Gastroesophageal sphincter (tissue), 4 donors: ENCODE measurements around the gene KIAA1191. TPM values are rescaled to one million over a fixed set of nuclear protein-coding genes. Genes with fewer than 3 reads are reported as not detected.

Experiments used
- ATAC-seq: fragments of 150-250 bp; one replicate; pipeline ENCODE4 v1.9.1; 2016; ENCODE audit warnings: mild to moderate bottlenecking, moderate library complexity
- H3K27ac ChIP-seq, 4 donors: fragments of 200-600 bp; sonication (generic) in 3 of 4; 1 replicate in 3 of 4; 2 replicates in 1 of 4; pipeline ENCODE4 v1.5.1; 2016 to 2019
- H3K27me3 ChIP-seq: fragments of 200-600 bp; sonication (generic); one replicate; pipeline ENCODE4 v1.5.1; 2019
- H3K36me3 ChIP-seq, 2 donors: fragments of 200-600 bp; sonication (generic); one replicate each; pipeline ENCODE4 v1.5.1; 2019; ENCODE audit warnings: control low read depth in 1 of 2
- H3K4me1 ChIP-seq, 3 donors: fragments of 200-600 bp; sonication (generic); 1 replicate in 2 of 3; 2 replicates in 1 of 3; pipeline ENCODE4 v1.5.1; 2016 to 2019; ENCODE audit warnings: control low read depth in 2 of 3
- H3K4me3 ChIP-seq, 2 donors: fragments of 200-600 bp; sonication (generic); one replicate each; pipeline ENCODE4 v1.5.1; 2019; ENCODE audit warnings: mild to moderate bottlenecking in 1 of 2, moderate library complexity in 1 of 2
- H3K9me3 ChIP-seq, 3 donors: fragments of 200-600 bp; sonication (generic); one replicate each; pipeline ENCODE4 v1.5.1; 2017 to 2019; ENCODE audit warnings: control low read depth in 2 of 3
- EP300 ChIP-seq: sonication (generic); formaldehyde crosslinking; IDR thresholded peaks from one replicate; pipeline ENCODE4 v1.6.1; 2017; ENCODE audit warnings: antibody characterized with exemption, mild to moderate bottlenecking
- POLR2A ChIP-seq, 2 donors: fragments of 450-650 bp; IDR thresholded peaks; one replicate each; pipeline ENCODE4 v1.6.1; 2017; ENCODE audit warnings: antibody characterized with exemption in 2 of 2, mild to moderate bottlenecking in 2 of 2, moderate library complexity in 1 of 2
- POLR2AphosphoS5 ChIP-seq: sonication (generic); formaldehyde crosslinking; IDR thresholded peaks from one replicate; pipeline ENCODE4 v1.6.1; 2017; ENCODE audit warnings: antibody characterized with exemption
- WGBS, 2 donors: methylation state at CpG; one replicate each; pipeline ENCODE4 v1.1.5; 2018; ENCODE audit warnings: low coverage in 1 of 2; 5-methylcytosine and 5-hydroxymethylcytosine counted together
- total RNA-seq, 4 donors: library from RNA; depleted of rRNA; stranded (reverse); fragments of >200 nt; gene quantifications; one replicate each; pipeline ENCODE4 v1.1.0, GENCODE V29; 2016
- TF ChIP-seq, protein P1 (sequence below), 4 experiments: fragments of 200-600 bp in 2 of 4; fragments of 450-650 bp in 2 of 4; sonication (generic) in 1 of 4; IDR thresholded peaks; one replicate each; pipeline ENCODE4 v1.5.1; 2017 to 2019; ENCODE audit warnings: antibody characterized with exemption in 4 of 4, mild to moderate bottlenecking in 2 of 4, moderate library complexity in 2 of 4

Gene KIAA1191
- total RNA-seq, 4 donors from 2014 or later, result 130 to 157 (median 140) TPM

DNA sequence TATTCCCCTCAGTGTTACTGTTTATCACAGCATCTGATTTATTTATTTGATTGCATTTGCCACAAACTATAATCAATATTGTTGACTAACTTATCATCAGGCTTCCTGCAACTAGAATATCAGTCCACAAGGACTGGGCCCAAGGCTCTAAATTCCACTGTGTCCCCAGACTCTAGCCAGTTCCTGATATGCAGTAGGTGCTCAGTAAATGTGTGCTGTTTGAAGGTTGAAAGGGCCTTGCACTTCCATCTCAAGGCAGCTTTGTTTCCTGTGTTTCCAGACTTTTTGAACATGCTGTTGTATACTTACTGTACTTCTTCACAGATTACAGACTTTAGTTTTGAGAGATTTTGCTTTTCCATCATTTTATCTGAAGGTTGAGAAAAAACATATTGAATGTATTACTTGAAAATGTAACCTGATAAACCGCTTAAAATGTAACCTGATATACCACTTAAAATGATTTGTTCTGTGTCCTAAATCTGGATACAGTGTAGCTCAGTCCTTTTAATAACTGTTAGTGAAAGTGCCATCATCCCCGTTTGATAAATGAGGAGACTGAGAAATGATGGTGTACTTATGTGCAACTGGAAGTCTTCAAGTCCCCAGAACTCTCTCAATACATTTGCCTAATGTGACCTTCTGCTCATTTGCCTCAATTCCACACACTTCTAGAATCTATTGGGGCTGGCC is 18.7 kb downstream of the KIAA1191 start:
- H3K36me3 ChIP-seq, result peaks cover 2 to 52% of the 10 kb centered on the region in 2 donors
- peak overlapping the region in 1 of 4 donors; percentile 54 for H3K27ac ChIP-seq
- no peak for ATAC-seq
- no peaks in the 10 kb centered on the region for H3K9me3 ChIP-seq
- H3K27me3 ChIP-seq, result no peaks in the 10 kb centered on the region
- WGBS, 2 donors, result 26 to 38% methylated on average over 2 of the region's 2 CpGs
- TF ChIP-seq POLR2A (IDR thresholded peaks at IDR 0.05), result no peak
- TF ChIP-seq POLR2AphosphoS5, result no peak
- TF ChIP-seq, protein P1, sequence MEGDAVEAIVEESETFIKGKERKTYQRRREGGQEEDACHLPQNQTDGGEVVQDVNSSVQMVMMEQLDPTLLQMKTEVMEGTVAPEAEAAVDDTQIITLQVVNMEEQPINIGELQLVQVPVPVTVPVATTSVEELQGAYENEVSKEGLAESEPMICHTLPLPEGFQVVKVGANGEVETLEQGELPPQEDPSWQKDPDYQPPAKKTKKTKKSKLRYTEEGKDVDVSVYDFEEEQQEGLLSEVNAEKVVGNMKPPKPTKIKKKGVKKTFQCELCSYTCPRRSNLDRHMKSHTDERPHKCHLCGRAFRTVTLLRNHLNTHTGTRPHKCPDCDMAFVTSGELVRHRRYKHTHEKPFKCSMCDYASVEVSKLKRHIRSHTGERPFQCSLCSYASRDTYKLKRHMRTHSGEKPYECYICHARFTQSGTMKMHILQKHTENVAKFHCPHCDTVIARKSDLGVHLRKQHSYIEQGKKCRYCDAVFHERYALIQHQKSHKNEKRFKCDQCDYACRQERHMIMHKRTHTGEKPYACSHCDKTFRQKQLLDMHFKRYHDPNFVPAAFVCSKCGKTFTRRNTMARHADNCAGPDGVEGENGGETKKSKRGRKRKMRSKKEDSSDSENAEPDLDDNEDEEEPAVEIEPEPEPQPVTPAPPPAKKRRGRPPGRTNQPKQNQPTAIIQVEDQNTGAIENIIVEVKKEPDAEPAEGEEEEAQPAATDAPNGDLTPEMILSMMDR (IDR thresholded peaks at IDR 0.05), result no peak
- TF ChIP-seq EP300, result no peak
- H3K4me1 ChIP-seq, result peaks cover 0 to 19% (median 0%) of the 10 kb centered on the region in 3 donors
- no peak overlapping the region for H3K4me3 ChIP-seq

DNA sequence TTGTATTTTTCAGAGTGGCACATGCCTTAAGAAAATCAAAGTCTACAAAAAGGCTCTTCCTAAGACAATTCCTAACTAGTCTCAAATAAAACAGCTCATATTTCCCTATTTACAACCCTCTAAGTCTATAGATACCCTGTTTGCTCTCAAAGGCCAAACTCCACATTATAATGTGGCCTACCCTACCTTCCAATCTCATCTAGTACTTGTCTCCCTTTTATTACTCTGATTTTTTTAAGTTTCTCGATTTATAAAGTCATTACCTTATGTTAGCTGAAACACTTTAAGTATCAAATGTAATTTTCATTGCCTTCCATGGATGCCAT is 19.4 kb downstream of the KIAA1191 start:
- Histone ChIP-seq H3K27ac (peak overlapping the region in 1 of 4 donors; percentile 54), H3K36me3 (peaks cover 2 to 52% of the 10 kb centered on the region in 2 donors), H3K27me3 (no peaks in the 10 kb centered on the region), H3K9me3 (no peaks in the 10 kb centered on the region), H3K4me1 (peaks cover 0 to 19% (median 0%) of the 10 kb centered on the region in 3 donors), H3K4me3 (no peak overlapping the region)
- 80 to 100% methylated on average over 1 of the region's 1 CpG for WGBS, 2 donors
- no peak for ATAC-seq
- TF ChIP-seq, protein P1 (IDR thresholded peaks at IDR 0.05), result no peak
- TF ChIP-seq POLR2A (IDR thresholded peaks at IDR 0.05) (no peak), POLR2AphosphoS5 (no peak), EP300 (no peak)

DNA sequence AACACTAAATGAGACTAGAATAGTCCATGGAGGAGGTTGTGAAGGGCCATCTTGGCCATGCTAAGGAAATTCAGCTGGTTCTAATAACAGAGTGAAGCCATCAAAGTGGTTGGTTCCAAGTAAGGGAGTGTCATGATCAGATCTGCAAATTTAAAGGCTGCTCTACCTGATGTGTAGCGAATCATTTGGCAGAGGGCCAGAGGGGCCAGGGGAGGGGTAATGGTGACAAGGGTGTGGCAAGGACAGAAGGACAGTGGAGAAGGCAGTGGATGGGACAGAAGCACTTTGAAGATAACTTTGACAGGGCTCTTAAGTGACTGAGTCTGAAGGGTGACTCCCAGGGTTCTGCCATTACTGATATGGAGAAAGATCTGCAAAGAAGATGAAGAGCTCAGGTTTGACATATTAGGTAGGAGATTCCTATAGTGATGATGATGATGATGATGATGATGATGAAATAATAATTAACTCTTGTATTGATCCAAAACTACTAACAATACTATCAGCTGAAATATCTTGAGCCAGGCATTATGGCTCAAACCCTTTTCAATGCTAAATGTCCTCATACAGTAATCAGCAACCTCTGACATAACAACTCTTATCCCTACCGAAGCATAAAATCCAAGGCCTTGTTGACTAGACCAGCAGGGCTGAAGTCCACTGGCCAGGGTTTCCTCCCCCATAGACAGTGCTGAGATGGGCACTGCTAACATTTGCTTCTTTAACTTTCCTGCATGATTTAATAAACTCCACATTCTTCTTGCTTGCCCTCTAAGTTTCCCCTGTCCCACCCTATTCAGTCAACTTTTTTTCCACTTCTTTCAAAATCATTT is 20.0 kb downstream of the KIAA1191 start:
- WGBS, 2 donors, result 83 to 100% methylated on average over 2 of the region's 2 CpGs

DNA sequence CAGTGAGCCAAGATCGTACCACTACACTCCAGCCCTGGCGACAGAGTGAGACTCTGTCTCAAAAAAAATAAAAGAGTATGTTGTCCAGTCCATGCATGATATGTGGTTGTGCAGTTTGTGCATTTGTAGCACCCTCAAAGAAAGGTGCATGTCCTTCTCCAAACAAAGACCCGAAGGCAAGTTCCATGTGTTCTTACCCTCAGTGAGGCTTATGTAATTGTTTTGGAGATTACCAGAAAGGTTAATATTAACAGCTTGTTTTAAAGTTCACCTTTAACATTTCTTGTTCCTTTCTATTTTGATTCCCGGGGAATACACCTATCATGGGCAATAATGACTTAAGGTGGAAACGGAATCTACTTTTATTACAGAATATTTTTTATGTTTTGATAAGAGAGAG is 22.3 kb downstream of the KIAA1191 start:
- Histone ChIP-seq H3K27me3 (no peaks in the 10 kb centered on the region), H3K9me3 (peaks cover 0 to 2% (median 0%) of the 10 kb centered on the region in 3 donors), H3K27ac (no peak overlapping the region), H3K36me3 (peaks cover 0 to 43% of the 10 kb centered on the region in 2 donors), H3K4me3 (no peak overlapping the region), H3K4me1 (peaks cover 0 to 15% (median 0%) of the 10 kb centered on the region in 3 donors)
- WGBS, 2 donors, result 84 to 95% methylated on average over 5 of the region's 5 CpGs
- no peak for ATAC-seq
- TF ChIP-seq EP300, result no peak

More for the DNA sequence above, 20.0 kb downstream of the KIAA1191 start:
- peaks cover 2 to 52% of the 10 kb centered on the region in 2 donors for H3K36me3 ChIP-seq
- H3K27ac ChIP-seq, result no peak overlapping the region
- H3K27me3 ChIP-seq, result no peaks in the 10 kb centered on the region
- TF ChIP-seq POLR2A (IDR thresholded peaks at IDR 0.05) (no peak), EP300 (no peak), POLR2AphosphoS5 (no peak)
- TF ChIP-seq, protein P1 (IDR thresholded peaks at IDR 0.05), result no peak
- no peaks in the 10 kb centered on the region for H3K9me3 ChIP-seq
- no peak overlapping the region for H3K4me3 ChIP-seq
- H3K4me1 ChIP-seq, result peaks cover 0 to 19% (median 0%) of the 10 kb centered on the region in 3 donors
- ATAC-seq, result no peak

DNA sequence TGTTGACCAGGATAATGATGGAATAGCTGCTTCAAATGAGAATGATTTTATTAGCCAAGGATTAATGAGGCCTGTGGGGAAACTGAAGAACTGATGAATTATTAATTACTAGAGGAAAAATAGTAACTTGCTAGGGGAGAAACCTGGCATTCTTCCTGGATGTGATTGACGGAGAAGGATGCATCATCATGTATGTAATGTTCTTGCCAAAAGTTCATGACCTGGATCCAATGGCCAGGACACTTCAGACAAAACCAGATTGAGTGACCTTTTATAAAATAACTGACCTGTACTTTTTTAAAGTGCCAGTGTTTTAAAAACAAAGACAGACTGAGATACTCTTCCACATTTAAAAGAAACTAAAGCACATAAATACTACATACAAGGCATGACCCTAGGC is 23.7 kb downstream of the KIAA1191 start:
- no peak for ATAC-seq
- TF ChIP-seq POLR2A (IDR thresholded peaks at IDR 0.05) (no peak), EP300 (no peak), POLR2AphosphoS5 (no peak)
- TF ChIP-seq, protein P1 (IDR thresholded peaks at IDR 0.05), result no peak
- Histone ChIP-seq H3K9me3 (peaks cover 0 to 9% (median 0%) of the 10 kb centered on the region in 3 donors), H3K36me3 (peaks cover 0 to 53% of the 10 kb centered on the region in 2 donors), H3K4me3 (no peak overlapping the region), H3K27me3 (no peaks in the 10 kb centered on the region), H3K4me1 (peaks cover 0 to 6% (median 0%) of the 10 kb centered on the region in 3 donors), H3K27ac (peak overlapping the region in 1 of 4 donors; percentile 32)
- WGBS, 2 donors, result 11 to 29% methylated on average over 1 of the region's 1 CpG
